Epithelial cell of proximal tubule (primary cell): ENCODE measurements around the gene TMEM127. TPM values are rescaled to one million over a fixed set of nuclear protein-coding genes. Genes with fewer than 3 reads are reported as not detected.

Experiments
- DNase-seq: peaks from one replicate; pipeline ENCODE4 v3.0.0-alpha.2; 2011; ENCODE audit warnings: low read depth
- H3K4me3 ChIP-seq: 2 replicates; pipeline ENCODE4 v1.5.1; 2011; ENCODE audit warnings: low read depth, mild to moderate bottlenecking, low read length
- CTCF ChIP-seq: conservative IDR thresholded peaks from 2 replicates; pipeline ENCODE4 v1.5.1; 2012; ENCODE audit warnings: low read depth, mild to moderate bottlenecking, low read length
- total RNA-seq: library from RNA; depleted of rRNA; stranded (reverse); fragments of >200 nt; gene quantifications from 2 replicates; pipeline ENCODE4 v1.2.3, GENCODE V29; 2015

TMEM127 gene
- total RNA-seq, 1 donor from 2014 or later = 21.3 TPM

GRCh38 chr2:96241227-96241626 lies 24.6 kb downstream of the TMEM127 start:
- no peak overlapping the region for H3K4me3 ChIP-seq
- no peak for DNase-seq
- TF ChIP-seq CTCF = no peak

- DNase-seq = no peak
- no peak overlapping the region for H3K4me3 ChIP-seq
- no peak for TF ChIP-seq CTCF
Observed at GRCh38 chr2:96240341-96241038, 25.3 kb downstream of the TMEM127 start.

GRCh38 chr2:96239745-96240264 lies 26.0 kb downstream of the TMEM127 start:
- no peak for DNase-seq
- TF ChIP-seq CTCF = no peak
- no peak overlapping the region for H3K4me3 ChIP-seq

- no peak for TF ChIP-seq CTCF
- H3K4me3 ChIP-seq = no peak overlapping the region
- DNase-seq = no peak
Observed at GRCh38 chr2:96239091-96239490, 26.7 kb downstream of the TMEM127 start.

GRCh38 chr2:96238266-96238665 lies 27.5 kb downstream of the TMEM127 start:
- DNase-seq = no peak
- TF ChIP-seq CTCF = no peak

GRCh38 chr2:96236882-96237281 lies 28.9 kb downstream of the TMEM127 start:
- no peak overlapping the region for H3K4me3 ChIP-seq
- no peak for DNase-seq
- TF ChIP-seq CTCF = no peak

More at GRCh38 chr2:96238266-96238665, 27.5 kb downstream of the TMEM127 start:
- H3K4me3 ChIP-seq = no peak overlapping the region

GRCh38 chr2:96233880-96234316 lies 31.9 kb downstream of the TMEM127 start:
- H3K4me3 ChIP-seq = no peak overlapping the region
- DNase-seq = no peak
- TF ChIP-seq CTCF = no peak
